DOHH2 (cell line): ENCODE data around the gene UNC50.

Source experiments
- CTCF ChIP-seq: fragments of 200-600 bp; sonication (generic); IDR thresholded peaks from one replicate; pipeline ENCODE4 v1.5.1; 2014; ENCODE audit warnings: antibody characterized with exemption, mild to moderate bottlenecking, low read depth, low read length; ENCODE audit not compliant: poor library complexity, severe bottlenecking
- EZH2phosphoT487 ChIP-seq: fragments of 200-600 bp; sonication (generic); IDR thresholded peaks from 2 replicates; pipeline ENCODE4 v1.6.1; 2017; ENCODE audit warnings: borderline replicate concordance, mild to moderate bottlenecking, antibody characterized with exemption, low read length, moderate library complexity, mixed read lengths

- TF ChIP-seq CTCF: no peak
- TF ChIP-seq EZH2phosphoT487: no peak
Observed at GRCh38 chr2:98614024-98614739, 5.8 kb downstream of the UNC50 start.
